Endothelial cell of umbilical vein (primary cell): ENCODE measurements around the gene VPS11. TPM values are rescaled to one million over a fixed set of nuclear protein-coding genes. Genes with fewer than 3 reads are reported as not detected.

Experiments
- BruUV-seq: library from RNA; stranded (reverse); fragments of 400-500 nt; replicated peaks from 2 replicates; lab custom pipeline; 2021; lab: Mats Ljungman, UMichigan
- CTCF ChIA-PET: fragments of 300-600, 350-600 bp; sonication (Branson Sonifier 250); formaldehyde crosslinking; loops from one replicate; lab custom pipeline; 2021; ENCODE audit warnings: antibody characterized with exemption, inconsistent platforms; lab: Charles Lee
- POLR2A ChIA-PET: fragments of 300-600, 350-600 bp; sonication (Branson Sonifier 250); formaldehyde crosslinking; loops from one replicate; lab custom pipeline; 2021; ENCODE audit warnings: antibody characterized with exemption, inconsistent platforms; lab: Charles Lee
- DNase-seq: peaks from one replicate; pipeline ENCODE4 v3.0.0-alpha.2; 2011; ENCODE audit warnings: low read depth, low spot score
- FAIRE-seq: peaks from 2 replicates; lab custom pipeline; 2011; peaks lifted over from hg19 to GRCh38; lab: Jason Lieb, UNC
- H2AFZ ChIP-seq: 2 replicates; pipeline ENCODE4 v1.6.0; 2012; ENCODE audit warnings: low read depth, low read length, control low read depth, inconsistent platforms
- H3K27ac ChIP-seq: 2 replicates; pipeline ENCODE4 v1.5.1; 2011; ENCODE audit warnings: low read depth, mild to moderate bottlenecking, control low read depth, low read length, moderate library complexity; ENCODE audit not compliant: insufficient read depth
- H3K27me3 ChIP-seq, 2 experiments: 2 replicates each; pipeline versions ENCODE4 v1.6.0 to v1.6.1; 2011; ENCODE audit warnings: low read length in 2 of 2, mixed read lengths in 1 of 2; ENCODE audit not compliant: control insufficient read depth in 2 of 2, insufficient read depth in 2 of 2
- H3K36me3 ChIP-seq, 2 experiments: 2 replicates in 1 of 2; 3 replicates in 1 of 2; pipeline ENCODE4 v1.5.1; 2011; ENCODE audit warnings: low read length in 2 of 2, mild to moderate bottlenecking in 1 of 2, moderate library complexity in 1 of 2; ENCODE audit not compliant: control insufficient read depth in 2 of 2, insufficient read depth in 2 of 2; ENCODE audit errors: extremely low read depth in 1 of 2
- H3K4me1 ChIP-seq: 3 replicates; pipeline ENCODE4 v1.5.1; 2011; ENCODE audit warnings: mild to moderate bottlenecking, low read length; ENCODE audit not compliant: control insufficient read depth, insufficient read depth; ENCODE audit errors: extremely low read depth
- H3K4me2 ChIP-seq: 2 replicates; pipeline ENCODE4 v1.6.1; 2011; ENCODE audit warnings: low read length, control low read depth, mixed read lengths; ENCODE audit not compliant: insufficient read depth
- H3K4me3 ChIP-seq, 3 experiments: fragments of 200-600 bp in 1 of 3; sonication (generic), shearing (Covaris generic) in 1 of 3; replicated peaks in 1 of 3; 2 replicates each; pipeline ENCODE4 v1.5.1; 2011 to 2016; ENCODE audit warnings: control low read depth in 3 of 3, low read length in 3 of 3, mild to moderate bottlenecking in 2 of 3, inconsistent platforms in 1 of 3, low read depth in 1 of 3, moderate library complexity in 1 of 3; ENCODE audit not compliant: insufficient read depth in 1 of 3
- H3K79me2 ChIP-seq: 2 replicates; pipeline ENCODE4 v1.6.0; 2012; ENCODE audit warnings: low read length, inconsistent platforms; ENCODE audit not compliant: control insufficient read depth, insufficient read depth
- H3K9ac ChIP-seq: replicated peaks from 2 replicates; pipeline ENCODE3; 2011; ENCODE audit warnings: low read length, control low read depth; ENCODE audit not compliant: insufficient read depth; ENCODE audit errors: extremely low read depth
- H3K9me1 ChIP-seq: replicated peaks from 3 replicates; pipeline ENCODE4 v1.6.0; 2011; ENCODE audit warnings: mild to moderate bottlenecking, low read length; ENCODE audit not compliant: control insufficient read depth, insufficient read depth; ENCODE audit errors: extremely low read depth
- H3K9me3 ChIP-seq: replicated peaks from 2 replicates; pipeline ENCODE4 v1.5.1; 2012; ENCODE audit warnings: low read length, inconsistent platforms; ENCODE audit not compliant: control insufficient read depth, insufficient read depth
- H4K20me1 ChIP-seq: replicated peaks from 2 replicates; pipeline ENCODE3; 2011; ENCODE audit warnings: mild to moderate bottlenecking, low read length; ENCODE audit not compliant: control insufficient read depth, insufficient read depth; ENCODE audit errors: extremely low read depth
- CTCF ChIP-seq, 2 donors: IDR thresholded peaks; 1 replicate in 1 of 2; 2 replicates in 1 of 2; pipeline ENCODE4 v1.5.1; 2011; ENCODE audit warnings: low read length in 2 of 2, mild to moderate bottlenecking in 2 of 2, moderate library complexity in 2 of 2, control low read depth in 1 of 2, inconsistent platforms in 1 of 2, low read depth in 1 of 2; ENCODE audit not compliant: insufficient read depth in 1 of 2; ENCODE audit errors: extremely low read depth in 1 of 2
- EZH2 ChIP-seq: IDR thresholded peaks from 2 replicates; pipeline ENCODE4 v1.6.1; 2012; ENCODE audit warnings: borderline replicate concordance, low read depth, mild to moderate bottlenecking, moderate library complexity, low read length, inconsistent platforms; ENCODE audit not compliant: severe bottlenecking
- FOS ChIP-seq: IDR thresholded peaks from 2 replicates; pipeline ENCODE4 v1.6.1; 2011; ENCODE audit warnings: mild to moderate bottlenecking, low read length, moderate library complexity, borderline replicate concordance; ENCODE audit not compliant: insufficient read depth
- GATA2 ChIP-seq: IDR thresholded peaks from 2 replicates; pipeline ENCODE4 v1.7.0; 2011; ENCODE audit warnings: low read depth, mild to moderate bottlenecking, moderate library complexity, mixed read lengths, low read length; ENCODE audit not compliant: insufficient read length, insufficient read depth
- JUN ChIP-seq: IDR thresholded peaks from 2 replicates; pipeline ENCODE4 v1.6.1; 2011; ENCODE audit warnings: borderline replicate concordance, low read depth; ENCODE audit not compliant: insufficient read length, insufficient read depth
- MAX ChIP-seq: IDR thresholded peaks from 2 replicates; pipeline ENCODE4 v1.6.1; 2011; ENCODE audit not compliant: insufficient read depth, insufficient read length
- MYC ChIP-seq: IDR thresholded peaks from one replicate; pipeline ENCODE4 v1.6.1; 2011; ENCODE audit warnings: mild to moderate bottlenecking, low read depth, low read length
- POLR2A ChIP-seq: IDR thresholded peaks from 2 replicates; pipeline ENCODE4 v1.6.1; 2012; ENCODE audit warnings: low read depth, mild to moderate bottlenecking, control low read depth, low read length
- POLR2AphosphoS5 ChIP-seq: IDR thresholded peaks from 2 replicates; pipeline ENCODE4 v1.6.1; 2012; ENCODE audit warnings: low read depth, mild to moderate bottlenecking, control low read depth, low read length, moderate library complexity; ENCODE audit not compliant: insufficient read depth
- dilution Hi-C: fragments of 300-500 bp; cut with MboI; formaldehyde crosslinking; loops from one replicate; pipeline ENCODE4 v1.15.0; 2019; ENCODE audit warnings: low sequenced_read_pairs; ENCODE audit not compliant: extremely low pct_ligation_motif_present
- intact Hi-C: fragments of 100-400 bp; cut with micrococcal nuclease; formaldehyde crosslinking; loops from one replicate; pipeline ENCODE4 v1.10.0; 2022
- polyA plus RNA-seq, 4 experiments: library from polyadenylated mRNA; depleted of rRNA in 3 of 4; stranded (reverse) in 3 of 4; unstranded in 1 of 4; fragments of >200 nt; gene quantifications; 2 replicates each; pipeline versions ENCODE4 v1.2.1 to v1.2.3, GENCODE V29; 2011 to 2012; ENCODE audit warnings: missing spikeins in 1 of 4
- total RNA-seq: library from RNA; stranded (reverse); gene quantifications from 2 replicates; pipeline ENCODE4 v1.2.3, GENCODE V29; 2021

Gene VPS11
- total and polyA plus RNA-seq, 2 donors (not counting 3 experiments of a cell fraction or from before 2014, with no cell fraction given) = 26.4 to 31.0 TPM

GRCh38 chr11:119030329-119031047 is 37.1 kb upstream of the VPS11 start, which contains the start of gene SLC37A4:
SLC37A4 (minus strand) TSS chr11:119030877.
- Histone ChIP-seq H3K36me3 (peaks cover 0 to 6% of the 10 kb centered on the region in 2 experiments), H3K9me3 (no peaks in the 10 kb centered on the region), H3K4me2 (peak within 1 kb of the TSS; percentile 65), H3K4me3 (peak within 1 kb of the TSS; percentile 55 to 86 (median 60)), H3K4me1 (peaks cover 5% of the 10 kb centered on the region), H3K9me1 (no peaks in the 10 kb centered on the region), H3K9ac (peak within 1 kb of the TSS; percentile 31), H3K79me2 (no peaks in the 10 kb centered on the region), H3K27ac (no peak within 1 kb of the TSS), H2AFZ (peak within 1 kb of the TSS; percentile 84), H3K27me3 (no peaks in the 10 kb centered on the region), H4K20me1 (no peaks in the 10 kb centered on the region)
- BruUV-seq = TSS peak; percentile 31
- ChIA-PET POLR2A (interaction anchor here (0.6 kb wide), 1 partner anchor 212 kb away, joined by 3 read pairs; no protein-coding TSS in a partner anchor), CTCF (interaction anchor here (2.2 kb wide), 1 partner anchor 11 kb away, joined by 11 read pairs; the partner anchor contains the start of genes RPS25 and TRAPPC4)
- dilution Hi-C loops (no loop called here), intact Hi-C loops (loop anchor here (1.0 kb wide), 2 partner anchors 12 to 27 kb away; partner anchors contain the start of genes HYOU1, RPS25 and TRAPPC4)
- peak; percentile 63 for TF ChIP-seq POLR2AphosphoS5
- TF ChIP-seq MYC = peak; percentile 68
- TF ChIP-seq GATA2 = no peak
- TF ChIP-seq JUN = no peak
- TF ChIP-seq CTCF (IDR thresholded peaks at IDR 0.05; ENCODE audit: extremely low read depth in 1 of 2, insufficient read depth in 1 of 2, low read depth in 1 of 2, low read length in 2 of 2) = peak in 1 of 2 donors; percentile 93
- no peak for TF ChIP-seq FOS
- TF ChIP-seq MAX = peak; percentile 96
- TF ChIP-seq EZH2 = no peak
- TF ChIP-seq POLR2A = peak; percentile 65
- peak; percentile 98 for DNase-seq
- peak; percentile 98 for FAIRE-seq
